B cell (primary cell): ENCODE data around the gene EHD2. TPM values are rescaled to one million over a fixed set of nuclear protein-coding genes. Genes with fewer than 3 reads are reported as not detected.

Experiments
- ATAC-seq: fragments of 200-7000 bp; cut with Tn5 transposase; one replicate; pipeline ENCODE4 v1.10.0; 2021; ENCODE audit warnings: low read depth, mild to moderate bottlenecking, moderate number of reproducible peaks, moderate library complexity
- CTCF ChIA-PET: fragments of 350-600 bp; sonication (Branson Sonifier 250); formaldehyde crosslinking; loops from one replicate; lab custom pipeline; 2021; ENCODE audit warnings: antibody characterized with exemption, inconsistent platforms; lab: Charles Lee
- POLR2A ChIA-PET: fragments of 350-600 bp; sonication (Branson Sonifier 250); formaldehyde crosslinking; loops from one replicate; lab custom pipeline; 2021; ENCODE audit warnings: antibody characterized with exemption; lab: Charles Lee
- DNase-seq: peaks from one replicate; pipeline ENCODE4 v3.0.0; 2013
- H2AFZ ChIP-seq: 2 replicates; pipeline ENCODE4 v1.6.1; 2012; ENCODE audit warnings: mild to moderate bottlenecking, low read depth, low read length; ENCODE audit not compliant: insufficient read depth, poor library complexity, severe bottlenecking
- H3K27ac ChIP-seq, 2 donors: 1 replicate in 1 of 2; 2 replicates in 1 of 2; pipeline ENCODE4 v1.5.1; 2012 to 2013; ENCODE audit warnings: low read length in 2 of 2, mild to moderate bottlenecking in 2 of 2, moderate library complexity in 1 of 2
- H3K27me3 ChIP-seq, 4 experiments: fragments of 200-600 bp in 1 of 4; sonication (generic) in 1 of 4; replicated peaks in 1 of 4; 1 replicate in 2 of 4; 2 replicates in 2 of 4; pipeline versions ENCODE4 v1.6.1 to v1.7.0; 2013 to 2016; ENCODE audit warnings: low read length in 3 of 4, mild to moderate bottlenecking in 2 of 4, mixed read lengths in 1 of 4, moderate library complexity in 1 of 4; ENCODE audit not compliant: insufficient read depth in 4 of 4, control insufficient read depth in 3 of 4; ENCODE audit errors: control extremely low read depth in 1 of 4
- H3K36me3 ChIP-seq, 2 experiments: replicated peaks in 1 of 2; 1 replicate in 1 of 2; 2 replicates in 1 of 2; pipeline versions ENCODE4 v1.6.1 to v1.7.1; 2013; ENCODE audit warnings: low read length in 1 of 2; ENCODE audit not compliant: insufficient read depth in 2 of 2, control insufficient read depth in 1 of 2; ENCODE audit errors: control extremely low read depth in 1 of 2, extremely low read depth in 1 of 2
- H3K4me1 ChIP-seq, 2 donors: fragments of 200-600 bp in 1 of 2; sonication (generic) in 1 of 2; 1 replicate in 1 of 2; 2 replicates in 1 of 2; pipeline versions ENCODE4 v1.5.1 to v1.6.1; 2013 to 2017; ENCODE audit warnings: low read length in 2 of 2; ENCODE audit not compliant: control insufficient read depth in 2 of 2, insufficient read depth in 2 of 2
- H3K4me2 ChIP-seq: replicated peaks from 2 replicates; pipeline ENCODE3; 2012; ENCODE audit warnings: mild to moderate bottlenecking, low read depth, low read length; ENCODE audit not compliant: poor library complexity, severe bottlenecking
- H3K4me3 ChIP-seq, 5 experiments: fragments of 200-600 bp in 1 of 5; sonication (generic) in 1 of 5; 1 replicate in 3 of 5; 2 replicates in 2 of 5; pipeline versions ENCODE4 v1.5.1 to v1.7.0; 2011 to 2016; ENCODE audit warnings: low read length in 4 of 5, mild to moderate bottlenecking in 4 of 5, low read depth in 2 of 5, control low read depth in 1 of 5, moderate library complexity in 1 of 5; ENCODE audit not compliant: insufficient read depth in 1 of 5; ENCODE audit errors: control extremely low read depth in 1 of 5, extremely low read depth in 1 of 5
- H3K79me2 ChIP-seq: fragments of 200-600 bp; sonication (generic); one replicate; pipeline ENCODE4 v1.6.0; 2016; ENCODE audit warnings: low read length; ENCODE audit not compliant: control insufficient read depth, insufficient read depth
- H3K9ac ChIP-seq: fragments of 200-600 bp; sonication (generic); 2 replicates; pipeline ENCODE4 v1.6.1; 2017; ENCODE audit warnings: mild to moderate bottlenecking, low read length, moderate library complexity
- H3K9me3 ChIP-seq, 3 donors: one replicate each; pipeline versions ENCODE4 v1.6.1 to v1.7.1; 2013; ENCODE audit warnings: low read length in 2 of 3; ENCODE audit not compliant: control insufficient read depth in 2 of 3, insufficient read depth in 1 of 3; ENCODE audit errors: control extremely low read depth in 1 of 3
- H4K20me1 ChIP-seq: 2 replicates; pipeline ENCODE4 v1.6.0; 2012; ENCODE audit warnings: mild to moderate bottlenecking, low read length; ENCODE audit not compliant: insufficient read depth, control insufficient read depth, poor library complexity, severe bottlenecking
- H3K27ac Mint-ChIP-seq: one replicate; pipeline ENCODE4 v1.8.0; 2021; ENCODE audit warnings: mixed read lengths
- H3K27me3 Mint-ChIP-seq: one replicate; pipeline ENCODE4 v1.8.0; 2021; ENCODE audit warnings: mixed read lengths
- H3K4me1 Mint-ChIP-seq: one replicate; pipeline ENCODE4 v1.8.0; 2021; ENCODE audit warnings: mixed read lengths
- H3K4me3 Mint-ChIP-seq: one replicate; pipeline ENCODE4 v1.8.0; 2021; ENCODE audit warnings: mixed read lengths
- H3K9me3 Mint-ChIP-seq: one replicate; pipeline ENCODE4 v1.8.0; 2022; ENCODE audit warnings: mixed read lengths; ENCODE audit not compliant: insufficient read depth
- EZH2 ChIP-seq: IDR thresholded peaks from 2 replicates; pipeline ENCODE4 v1.6.1; 2012; ENCODE audit warnings: borderline replicate concordance, low read depth, mild to moderate bottlenecking, moderate library complexity, low read length; ENCODE audit not compliant: insufficient read depth, poor library complexity, severe bottlenecking
- WGBS: methylation state at CpG from one replicate; pipeline ENCODE4 v1.1.5; 2013; ENCODE audit warnings: missing lambda C conversion rate; ENCODE audit not compliant: insufficient coverage; 5-methylcytosine and 5-hydroxymethylcytosine counted together
- intact Hi-C: fragments of 100-400 bp; cut with micrococcal nuclease; formaldehyde crosslinking; loops from one replicate; pipeline ENCODE4 v1.10.0; 2022
- polyA plus RNA-seq: library from polyadenylated mRNA; depleted of rRNA; stranded (reverse); fragments of >200 nt; gene quantifications from 2 replicates; pipeline ENCODE4 v1.2.3, GENCODE V29; 2012
- total RNA-seq, 2 donors: library from RNA; stranded (reverse); fragments of 120-200 nt in 1 of 2; gene quantifications; 1 replicate in 1 of 2; 2 replicates in 1 of 2; pipeline versions ENCODE4 v1.2.3 to v1.2.4, GENCODE V29; 2013 to 2022
- TF ChIP-seq, protein P1 (sequence below): fragments of 200-600 bp; IDR thresholded peaks from one replicate; pipeline ENCODE4 v1.8.0; 2022; ENCODE audit warnings: antibody characterized with exemption, mild to moderate bottlenecking

Gene EHD2
- total and polyA plus RNA-seq, 2 donors (not counting 1 experiment from before 2014, with no cell fraction given) = not detected

DNA sequence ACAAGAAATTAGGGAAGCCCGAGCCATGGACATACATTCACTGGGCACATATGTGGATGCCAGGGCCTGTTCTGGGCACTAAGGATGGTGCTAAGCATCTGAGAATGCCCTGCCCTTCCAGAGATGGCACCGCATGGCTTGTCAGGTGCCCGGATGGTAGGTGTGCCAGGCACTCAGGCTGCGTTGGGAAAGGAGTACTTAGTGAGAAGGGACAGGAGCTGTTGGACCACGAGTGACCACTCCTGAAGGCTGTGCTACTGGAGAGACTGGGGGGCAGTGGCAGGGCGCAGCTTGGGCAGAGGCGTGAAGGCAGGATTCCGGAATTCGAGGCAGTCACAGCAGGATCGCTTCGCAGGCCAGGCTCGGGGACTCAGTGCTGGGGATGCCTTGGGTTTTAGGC is 38.0 kb upstream of the EHD2 start:
- ChIA-PET POLR2A (no interaction called here), CTCF (interaction anchor here (1.6 kb wide), 1 partner anchor 239 kb away, joined by 3 read pairs; no protein-coding TSS in a partner anchor)
- 95% methylated on average over 10 of the region's 12 CpGs for WGBS
- H3K4me3 ChIP-seq = no peak overlapping the region
- peaks cover 36% of the 10 kb centered on the region for H4K20me1 ChIP-seq
- no peak overlapping the region for H3K4me2 ChIP-seq
- no peak overlapping the region for H3K27ac ChIP-seq
- TF ChIP-seq, protein P1, sequence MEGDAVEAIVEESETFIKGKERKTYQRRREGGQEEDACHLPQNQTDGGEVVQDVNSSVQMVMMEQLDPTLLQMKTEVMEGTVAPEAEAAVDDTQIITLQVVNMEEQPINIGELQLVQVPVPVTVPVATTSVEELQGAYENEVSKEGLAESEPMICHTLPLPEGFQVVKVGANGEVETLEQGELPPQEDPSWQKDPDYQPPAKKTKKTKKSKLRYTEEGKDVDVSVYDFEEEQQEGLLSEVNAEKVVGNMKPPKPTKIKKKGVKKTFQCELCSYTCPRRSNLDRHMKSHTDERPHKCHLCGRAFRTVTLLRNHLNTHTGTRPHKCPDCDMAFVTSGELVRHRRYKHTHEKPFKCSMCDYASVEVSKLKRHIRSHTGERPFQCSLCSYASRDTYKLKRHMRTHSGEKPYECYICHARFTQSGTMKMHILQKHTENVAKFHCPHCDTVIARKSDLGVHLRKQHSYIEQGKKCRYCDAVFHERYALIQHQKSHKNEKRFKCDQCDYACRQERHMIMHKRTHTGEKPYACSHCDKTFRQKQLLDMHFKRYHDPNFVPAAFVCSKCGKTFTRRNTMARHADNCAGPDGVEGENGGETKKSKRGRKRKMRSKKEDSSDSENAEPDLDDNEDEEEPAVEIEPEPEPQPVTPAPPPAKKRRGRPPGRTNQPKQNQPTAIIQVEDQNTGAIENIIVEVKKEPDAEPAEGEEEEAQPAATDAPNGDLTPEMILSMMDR = no peak
- no peak for TF ChIP-seq EZH2
- H3K27me3 ChIP-seq = no peaks in the 10 kb centered on the region
- no peaks in the 10 kb centered on the region for H3K27me3 Mint-ChIP-seq
- H3K9me3 ChIP-seq = no peaks in the 10 kb centered on the region
- no peaks in the 10 kb centered on the region for H3K4me1 Mint-ChIP-seq
- H2AFZ ChIP-seq = no peak overlapping the region
- no peak for DNase-seq
- intact Hi-C loops = no loop called here
- H3K4me3 Mint-ChIP-seq = no peak overlapping the region
- peaks cover 15% of the 10 kb centered on the region for H3K79me2 ChIP-seq
- no peak overlapping the region for H3K27ac Mint-ChIP-seq
- no peaks in the 10 kb centered on the region for H3K4me1 ChIP-seq
- no peak overlapping the region for H3K9ac ChIP-seq
- no peaks in the 10 kb centered on the region for H3K9me3 Mint-ChIP-seq
- peaks cover 0 to 35% of the 10 kb centered on the region in 2 experiments for H3K36me3 ChIP-seq
- no peak for ATAC-seq

DNA sequence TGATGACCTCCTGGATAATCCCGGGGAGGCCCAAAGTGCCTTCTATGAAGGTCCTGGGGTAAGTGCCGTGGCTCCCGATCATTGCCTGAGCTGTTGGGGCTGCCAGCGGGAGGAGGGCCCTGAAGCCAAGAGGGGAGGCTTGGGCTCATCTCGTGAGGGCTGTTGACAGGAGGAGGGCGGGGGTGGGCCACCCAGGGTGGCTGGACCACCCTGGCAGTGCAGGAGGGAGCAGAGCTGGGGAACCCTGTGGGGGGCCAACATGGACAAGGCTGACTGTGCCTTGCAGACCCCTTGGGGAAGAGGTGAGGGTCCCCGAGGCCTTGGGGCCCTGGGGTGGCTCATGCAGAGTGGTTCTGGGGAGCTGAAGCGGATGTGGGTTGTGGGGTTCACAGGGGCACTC is 37.4 kb upstream of the EHD2 start:
- CTCF ChIA-PET = no interaction called here
- peaks cover 30% of the 10 kb centered on the region for H4K20me1 ChIP-seq
- H3K4me3 ChIP-seq = no peak overlapping the region
- no peaks in the 10 kb centered on the region for H3K27me3 Mint-ChIP-seq
- POLR2A ChIA-PET = no interaction called here
- no peaks in the 10 kb centered on the region for H3K4me1 Mint-ChIP-seq
- H3K27ac ChIP-seq = no peak overlapping the region
- no peak for DNase-seq
- no peaks in the 10 kb centered on the region for H3K27me3 ChIP-seq
- H3K4me2 ChIP-seq = no peak overlapping the region
- no peak overlapping the region for H3K9ac ChIP-seq
- peaks cover 0 to 31% of the 10 kb centered on the region in 2 experiments for H3K36me3 ChIP-seq
- TF ChIP-seq, protein P1 = no peak
- TF ChIP-seq EZH2 = no peak
- H3K79me2 ChIP-seq = peaks cover 9% of the 10 kb centered on the region
- no peaks in the 10 kb centered on the region for H3K9me3 Mint-ChIP-seq
- H2AFZ ChIP-seq = no peak overlapping the region
- no peaks in the 10 kb centered on the region for H3K4me1 ChIP-seq
- no peaks in the 10 kb centered on the region for H3K9me3 ChIP-seq
- H3K4me3 Mint-ChIP-seq = no peak overlapping the region
- intact Hi-C loops = no loop called here
- WGBS = 98% methylated on average over 6 of the region's 8 CpGs
- ATAC-seq = no peak
- no peak overlapping the region for H3K27ac Mint-ChIP-seq
